Ramos (cell line): ENCODE data around the gene DOCK4.
"Not testable (repeated sequence)": the region's sequence is repeated elsewhere in the genome, so short reads cannot be mapped to it uniquely, and the experiment has no call there.

Experiments used
- in situ Hi-C: fragments of 300-500 bp; cut with MboI; formaldehyde crosslinking; loops from one replicate; pipeline ENCODE4 v1.14.3; 2022; ENCODE audit warnings: low sequenced_read_pairs; ENCODE audit not compliant: unreplicated experiment

The DOCK4 gene

DNA sequence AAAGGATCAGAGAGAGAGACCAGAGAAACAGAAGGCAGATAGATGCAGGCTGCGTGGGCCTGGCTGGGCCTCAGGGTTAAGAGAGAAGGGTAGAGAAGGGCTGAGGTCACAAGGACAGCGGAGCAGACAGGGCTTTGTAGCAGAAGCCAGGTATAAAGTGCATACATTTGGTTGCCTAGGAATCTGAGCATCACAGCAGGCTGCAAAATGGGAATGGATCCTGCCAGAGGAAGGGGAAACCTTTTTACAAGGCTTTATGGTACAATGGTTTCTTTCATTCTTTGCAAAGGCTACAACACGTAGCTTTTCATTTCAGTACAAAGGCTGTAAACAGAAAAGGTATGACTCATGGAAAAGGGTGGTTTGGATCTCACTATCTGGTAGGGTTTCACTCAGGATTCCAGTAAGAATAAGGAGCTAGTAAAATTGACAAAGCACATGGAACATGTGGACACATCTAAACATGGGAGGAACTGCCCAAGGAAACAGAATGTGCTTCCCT, 275.1 kb downstream of the DOCK4 start:
- in situ Hi-C loops, result no loop called here

DNA sequence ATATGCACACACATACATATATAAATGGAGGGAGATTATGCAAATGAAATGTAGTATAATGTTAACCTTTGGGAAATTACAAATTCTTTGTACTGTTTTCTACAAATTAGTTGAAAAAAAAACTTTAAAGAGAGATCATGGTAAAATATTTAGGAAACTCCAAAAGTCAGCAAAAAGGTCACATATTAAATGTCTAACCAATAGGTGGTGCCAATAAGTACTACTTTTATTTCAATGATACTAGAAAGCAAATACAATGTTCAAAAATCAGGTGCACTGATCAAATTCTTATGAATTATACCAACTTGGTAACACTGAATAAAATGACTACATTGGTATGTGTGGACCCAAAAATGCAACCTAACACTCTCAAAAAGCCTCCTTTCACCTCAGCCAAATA, 276.9 kb downstream of the DOCK4 start:
- in situ Hi-C loops, result no loop called here

DNA sequence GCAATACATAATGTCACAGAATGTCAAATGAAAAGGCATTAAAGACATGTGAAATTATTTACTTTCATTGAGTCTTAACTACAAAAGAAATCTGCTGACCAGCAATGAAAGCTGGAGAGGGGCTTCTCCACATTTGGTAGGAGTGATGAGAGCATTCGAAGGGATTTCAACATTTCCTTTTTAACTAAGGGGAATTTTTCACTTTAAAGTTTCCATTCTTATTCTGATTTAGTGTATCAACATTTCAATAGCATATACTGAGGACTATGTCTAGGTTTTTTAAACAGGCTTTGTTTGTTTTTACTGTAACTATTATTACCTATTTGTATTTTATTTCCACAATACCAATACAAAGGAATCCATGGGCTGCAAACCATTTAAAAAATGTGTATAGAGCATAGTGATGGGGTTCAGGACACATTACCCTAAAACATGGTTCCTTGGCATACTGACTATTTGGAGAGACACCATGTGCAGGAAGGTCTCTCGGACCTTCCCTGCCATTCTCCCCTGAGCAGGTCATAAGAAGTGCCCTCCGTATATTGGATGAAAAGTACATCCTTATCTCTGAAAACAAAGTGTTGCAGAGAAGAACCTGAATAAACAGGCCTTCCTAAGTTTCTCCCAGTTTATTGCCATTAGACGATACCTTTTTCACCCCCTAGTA, 278.7 kb downstream of the DOCK4 start:
- in situ Hi-C loops, result no loop called here

DNA sequence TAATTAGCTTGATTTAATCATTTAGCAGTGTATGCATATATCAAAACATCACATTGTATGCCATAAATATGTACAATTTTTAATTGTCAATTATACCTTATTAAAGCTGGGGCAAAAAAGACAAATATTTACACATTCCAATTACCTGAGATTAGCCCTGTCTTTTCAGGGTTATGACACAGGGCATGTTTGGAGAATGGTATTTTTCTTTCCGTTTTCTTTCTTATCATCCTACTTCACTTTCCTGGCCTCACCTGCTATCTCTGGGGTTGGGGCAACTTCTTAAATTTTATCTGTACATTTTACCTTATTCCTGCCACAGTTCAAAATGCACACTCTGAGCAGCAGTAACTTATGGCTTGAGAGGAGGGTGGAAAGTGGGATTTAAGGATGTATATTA, 285.9 kb downstream of the DOCK4 start:
- in situ Hi-C loops, result no loop called here

DNA sequence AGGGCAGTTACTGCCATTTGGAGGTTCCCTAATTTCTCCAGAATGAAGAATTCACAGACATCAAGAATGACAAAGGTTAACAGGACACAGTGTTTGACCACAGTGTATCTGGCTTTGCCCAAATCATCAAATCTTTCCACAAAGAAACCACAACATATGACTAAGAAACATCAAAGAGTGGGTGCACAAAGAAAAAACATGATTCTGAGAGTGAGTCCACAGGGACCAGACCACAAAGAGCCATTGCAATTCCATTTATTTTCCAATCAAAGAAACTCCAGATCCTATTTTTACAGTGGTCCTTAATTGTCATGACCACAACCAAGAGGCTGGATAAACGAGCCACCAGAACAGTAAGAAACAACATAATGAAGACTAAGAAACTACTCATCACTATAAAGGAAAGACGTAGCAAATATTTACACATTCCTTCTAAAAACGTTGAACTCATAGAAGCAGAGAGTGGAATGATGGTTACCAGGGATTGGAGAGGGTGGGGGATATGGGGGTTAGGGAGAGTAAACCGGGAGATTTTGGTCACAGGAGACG, 286.5 kb downstream of the DOCK4 start:
- in situ Hi-C loops, result no loop called here

DNA sequence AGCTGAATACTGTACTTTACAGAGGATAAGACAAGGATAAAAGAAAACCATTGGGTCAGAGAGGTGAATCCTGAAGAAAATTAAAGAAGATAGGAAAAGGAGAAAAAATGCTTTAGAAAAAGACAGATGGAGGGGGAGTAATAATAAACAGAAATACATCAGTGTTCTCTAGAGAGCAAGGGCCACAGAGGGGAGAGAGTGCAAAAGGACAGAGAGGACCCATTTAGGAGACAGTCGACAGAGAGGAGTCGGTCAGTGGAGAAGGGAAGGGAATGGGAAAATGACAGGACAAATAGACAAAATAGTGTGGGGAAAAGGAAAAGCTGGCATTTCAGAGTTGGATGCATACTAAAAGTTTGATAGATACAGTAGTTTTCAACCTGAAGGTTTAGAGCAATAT, 287.0 kb downstream of the DOCK4 start:
- in situ Hi-C loops, result no loop called here

DNA sequence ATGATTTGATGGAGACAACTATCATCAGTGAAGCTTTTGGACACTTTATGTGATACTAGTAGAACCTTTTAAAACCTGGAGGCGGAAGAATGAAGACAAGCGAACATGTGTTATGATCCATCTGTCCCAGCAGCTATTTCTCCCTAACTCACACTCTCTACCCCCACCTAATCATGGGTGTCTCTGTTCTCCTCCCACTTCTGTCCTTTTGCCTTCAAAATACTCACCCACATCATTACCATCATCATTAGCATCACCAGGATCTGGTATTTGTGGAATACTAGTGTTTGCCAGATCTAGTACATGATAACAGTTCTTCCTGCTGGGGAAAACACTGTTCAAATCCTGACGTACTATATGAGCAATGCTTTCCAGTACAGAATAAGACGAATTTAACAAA, 287.7 kb downstream of the DOCK4 start:
- in situ Hi-C loops, result no loop called here

DNA sequence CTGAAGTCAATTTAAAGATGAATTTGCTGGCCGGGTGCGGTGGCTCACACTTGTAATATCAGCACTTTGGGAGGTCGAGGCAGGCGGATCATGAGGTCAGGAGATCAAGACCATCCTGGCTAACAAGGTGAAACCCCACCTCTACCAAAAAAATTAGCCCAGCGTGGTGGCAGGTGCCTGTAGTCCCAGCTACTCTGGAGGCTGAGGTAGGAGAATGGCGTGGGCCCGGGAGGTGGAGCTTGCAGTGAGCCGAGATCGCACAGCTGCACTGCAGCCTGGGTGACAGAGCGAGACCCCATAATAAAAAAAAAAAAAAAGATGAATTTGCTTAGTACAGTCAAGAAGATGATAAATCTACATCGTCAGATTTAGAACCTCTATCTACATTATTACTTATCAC, 288.8 kb downstream of the DOCK4 start:
- in situ Hi-C loops, result not testable (repeated sequence)

DNA sequence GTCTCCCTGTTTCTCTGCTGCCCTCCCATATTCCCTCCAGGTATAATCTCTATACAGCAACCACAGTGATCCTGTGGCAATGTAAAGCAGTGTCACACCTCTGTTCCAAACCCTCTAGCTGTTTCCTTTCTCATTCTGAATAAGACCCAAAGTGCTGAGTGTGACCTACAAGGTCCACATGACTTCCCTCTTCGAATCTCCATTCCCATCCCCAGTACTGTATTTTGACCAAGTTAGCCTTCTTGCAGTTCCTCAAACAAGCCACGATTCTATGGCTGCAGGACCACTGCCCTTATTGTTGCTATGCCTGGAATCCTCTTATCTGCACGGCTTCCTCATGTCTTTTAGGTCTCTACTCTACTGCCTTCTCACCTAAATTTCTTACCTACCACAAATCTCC, 291.9 kb downstream of the DOCK4 start:
- in situ Hi-C loops, result no loop called here

DNA sequence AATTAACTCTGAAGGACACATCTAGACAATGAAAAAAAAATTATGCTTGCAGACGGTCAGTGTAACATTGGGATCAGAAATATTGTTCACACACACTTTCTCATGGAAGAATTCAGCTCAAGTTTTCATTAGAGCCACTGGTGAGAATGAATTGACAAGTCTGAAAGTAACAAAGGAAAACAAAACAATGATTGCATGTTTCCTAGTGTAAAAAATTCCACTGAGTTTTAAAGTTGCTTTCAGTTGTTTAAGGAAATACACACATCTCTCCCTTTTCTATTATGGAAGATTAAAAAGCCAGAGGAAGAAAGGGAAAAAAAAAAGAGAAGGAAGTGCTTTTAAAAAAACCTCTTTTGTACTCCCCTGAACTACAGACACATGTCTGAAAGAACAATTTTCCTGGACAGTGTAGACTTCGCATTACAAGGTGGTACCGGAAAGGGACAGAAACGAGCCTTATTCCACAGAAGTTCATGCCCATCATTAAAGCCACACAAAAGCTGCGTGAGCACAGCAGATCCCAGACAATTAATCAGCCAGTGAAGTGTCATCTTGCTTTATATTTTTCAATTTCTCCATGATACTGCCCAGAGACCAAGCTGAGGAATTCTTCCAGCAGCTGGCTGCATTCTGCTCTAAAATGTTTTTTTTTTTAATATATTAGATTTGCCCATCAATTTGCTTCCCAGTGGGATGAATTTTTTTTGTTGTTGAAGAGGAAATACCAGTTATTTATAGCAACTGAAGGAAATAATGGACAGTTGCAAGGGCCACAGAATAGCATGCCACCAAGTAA, 294.8 kb downstream of the DOCK4 start:
- in situ Hi-C loops, result no loop called here

DNA sequence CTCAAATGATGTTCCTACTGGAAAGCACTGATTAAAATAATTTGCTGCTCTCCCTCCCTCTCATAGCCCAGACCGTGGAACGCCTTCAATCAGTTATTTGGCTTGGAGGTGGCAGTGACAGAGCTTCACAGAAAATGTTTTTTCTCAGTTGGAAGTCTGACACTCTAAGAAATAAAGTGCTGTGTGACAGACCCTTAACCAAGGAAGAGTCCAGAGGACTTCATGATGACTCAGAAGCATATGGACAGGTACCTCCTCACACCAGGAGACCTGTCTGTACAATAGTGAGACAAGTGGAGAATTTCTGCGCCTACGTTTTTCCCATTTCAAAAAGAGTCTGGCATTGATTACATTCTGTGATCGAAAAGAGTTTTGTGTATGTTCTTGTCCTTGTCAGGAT, 295.5 kb downstream of the DOCK4 start:
- in situ Hi-C loops, result no loop called here

DNA sequence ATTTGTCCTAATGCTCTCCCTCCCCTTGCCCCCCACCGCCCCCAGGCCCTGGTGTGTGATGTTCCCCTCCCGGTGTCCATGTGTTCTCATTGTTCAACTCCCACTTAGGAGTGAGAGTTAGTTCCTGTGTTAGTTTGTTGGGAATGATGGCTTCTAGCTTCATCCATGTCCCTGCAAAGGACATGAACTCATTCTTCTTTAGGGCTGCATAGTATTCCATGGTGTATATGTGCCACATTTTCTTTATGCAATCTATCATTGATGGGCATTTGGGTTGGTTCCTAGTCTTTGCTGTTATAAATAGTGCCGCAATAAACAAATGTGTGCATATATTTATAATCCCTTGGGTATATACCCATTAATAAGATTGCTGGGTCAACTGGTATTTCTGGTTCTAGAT, 297.5 kb downstream of the DOCK4 start:
- in situ Hi-C loops, result not testable (repeated sequence)

DNA sequence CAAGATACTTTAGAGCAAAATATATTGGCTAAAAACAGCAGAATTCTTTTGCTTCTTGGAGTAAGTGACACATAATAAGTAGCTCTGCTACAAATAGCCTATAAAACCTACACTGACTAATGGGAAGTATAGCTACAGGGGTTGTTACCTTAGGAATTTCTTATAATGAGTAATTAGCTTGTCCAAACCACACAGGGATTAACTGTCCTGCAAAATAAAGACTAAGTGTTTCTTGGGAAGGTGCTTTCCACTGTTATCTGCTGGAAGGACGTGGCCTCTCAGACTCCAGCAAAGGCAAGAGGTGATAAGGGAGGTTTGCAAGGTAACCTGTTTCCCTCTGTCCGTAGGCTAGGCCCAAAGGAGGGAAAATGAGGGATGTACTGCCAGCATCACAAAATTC, 302.4 kb downstream of the DOCK4 start:
- in situ Hi-C loops, result no loop called here

DNA sequence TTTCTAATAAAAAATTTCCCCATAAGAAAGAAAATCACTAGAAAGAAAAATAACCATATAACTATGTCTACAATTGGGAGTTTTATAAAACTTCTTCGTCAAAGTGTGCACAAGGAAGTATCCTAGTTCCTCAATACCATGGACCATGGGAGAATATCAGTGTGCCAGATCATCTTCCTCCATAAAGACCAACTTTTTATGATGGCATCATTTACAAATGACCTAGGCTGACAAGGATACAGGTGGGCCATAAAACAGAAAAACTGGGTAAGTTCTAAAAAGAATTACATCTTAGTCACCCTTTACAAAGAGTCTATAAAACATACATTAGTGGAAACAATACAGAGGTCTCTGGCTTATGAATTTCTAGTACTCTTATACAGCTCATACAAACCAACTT, 303.2 kb downstream of the DOCK4 start:
- in situ Hi-C loops, result no loop called here

DNA sequence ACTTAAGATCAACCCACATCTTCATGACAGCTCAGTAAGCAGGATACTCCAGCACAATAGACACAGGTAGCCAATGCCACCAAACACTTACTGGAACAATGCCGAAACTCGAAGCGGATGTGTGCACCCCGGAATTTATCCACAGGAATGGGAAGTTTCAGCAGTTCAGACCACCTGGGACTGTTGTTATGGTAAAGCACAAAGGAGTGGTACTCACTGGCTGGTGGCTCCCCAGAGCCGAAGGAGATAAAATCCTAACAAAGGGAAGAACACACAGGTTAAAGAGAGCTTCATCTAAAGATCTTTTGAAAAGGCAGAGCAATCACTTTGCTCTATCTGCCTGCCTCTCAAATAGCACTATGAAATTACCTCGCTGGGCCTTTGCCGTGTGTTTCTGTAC, 305.9 kb downstream of the DOCK4 start:
- in situ Hi-C loops, result no loop called here

DNA sequence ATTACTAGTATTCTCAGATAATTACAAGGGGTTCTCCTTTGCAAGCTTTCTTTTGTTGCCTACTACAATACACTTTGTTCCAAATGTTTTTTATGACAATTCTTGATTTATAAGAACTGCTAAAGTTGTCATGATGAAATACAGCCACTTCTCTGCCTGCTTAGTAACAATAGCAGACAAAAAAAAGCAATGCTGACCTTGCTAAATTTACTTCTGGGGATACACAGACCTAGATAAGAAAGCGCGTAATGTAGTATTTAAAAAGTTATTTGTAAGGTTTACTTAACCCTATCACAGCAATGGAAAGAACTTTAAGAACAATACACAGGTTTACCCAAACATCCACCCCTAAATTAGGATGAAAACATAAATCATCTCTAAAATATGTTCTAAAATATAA, 311.1 kb downstream of the DOCK4 start:
- in situ Hi-C loops, result no loop called here

DNA sequence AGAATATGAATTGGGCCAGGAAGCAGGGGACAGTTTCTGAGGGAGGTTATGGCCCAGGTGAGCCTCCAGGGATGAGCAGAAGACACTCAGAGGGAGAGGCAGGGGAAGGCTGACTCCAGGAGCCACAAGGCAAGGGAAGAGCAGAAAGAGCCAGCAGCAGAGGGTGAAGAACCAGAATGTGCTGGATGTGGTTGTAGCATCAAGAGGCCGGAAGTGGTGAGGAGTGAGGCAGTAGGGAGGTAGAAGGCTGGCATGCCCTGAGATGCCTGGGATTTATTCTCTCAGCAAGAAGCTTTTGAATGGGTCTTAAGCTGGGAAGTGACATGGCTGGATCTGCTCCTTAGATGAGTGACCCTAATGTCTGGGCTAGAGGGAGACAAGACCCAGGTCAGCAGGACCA, 311.7 kb downstream of the DOCK4 start:
- in situ Hi-C loops, result no loop called here

DNA sequence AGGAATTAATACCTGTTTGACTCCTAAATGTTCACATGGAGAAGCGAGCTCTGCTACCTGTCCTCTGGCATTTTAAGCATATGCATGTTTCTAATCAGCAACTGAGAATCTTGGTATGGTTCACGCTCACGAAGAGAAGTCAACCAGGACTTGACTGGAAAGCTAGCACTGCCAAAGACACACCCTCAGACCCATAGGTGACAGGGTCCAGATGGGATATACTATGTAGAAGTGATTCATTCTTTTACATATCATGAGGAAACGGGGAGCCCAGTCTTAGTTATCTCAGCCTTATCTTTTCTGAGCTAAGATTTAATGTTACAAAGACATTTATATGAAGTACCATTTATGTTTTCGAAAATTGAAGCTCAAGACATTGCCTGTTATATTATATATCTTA, 313.0 kb downstream of the DOCK4 start:
- in situ Hi-C loops, result no loop called here

DNA sequence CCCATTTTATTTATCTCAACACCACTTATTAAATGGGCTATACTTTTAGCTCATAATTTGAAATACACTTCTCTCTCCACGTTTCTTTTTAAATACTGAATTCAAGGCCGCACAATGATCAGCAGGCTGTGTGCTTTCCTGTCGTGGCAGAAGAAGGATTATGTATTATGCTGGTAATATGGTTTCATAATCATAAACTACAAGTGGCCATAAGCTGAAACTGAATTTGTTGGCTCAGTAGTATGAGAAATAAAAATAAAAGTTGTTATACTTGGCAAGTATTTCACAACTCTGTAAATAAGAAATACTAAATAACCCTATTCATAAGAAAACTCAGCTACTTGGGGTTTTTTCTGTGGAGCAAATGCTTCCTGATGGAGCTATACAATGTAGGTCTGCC, 313.6 kb downstream of the DOCK4 start:
- in situ Hi-C loops, result no loop called here

DNA sequence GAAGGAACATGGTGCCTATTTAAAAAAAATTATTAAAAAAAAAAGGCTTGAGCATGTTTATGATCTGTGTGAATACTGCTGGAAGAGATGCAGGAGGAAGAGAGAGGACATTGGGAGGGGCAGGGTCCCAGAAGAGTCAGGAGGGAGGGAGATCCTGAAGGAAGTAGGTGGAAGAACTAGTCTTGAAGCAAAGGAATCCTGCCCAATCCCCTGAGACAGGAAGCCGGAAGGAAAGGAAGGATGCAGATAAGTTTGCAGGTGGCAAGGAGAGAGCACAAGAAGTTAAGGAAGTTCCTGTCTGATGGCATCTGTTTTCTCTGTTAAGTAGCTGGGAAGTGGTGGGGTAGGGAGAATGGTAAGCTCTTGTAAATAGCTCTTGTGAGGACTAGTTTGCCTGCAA, 318.5 kb downstream of the DOCK4 start:
- in situ Hi-C loops, result no loop called here

DNA sequence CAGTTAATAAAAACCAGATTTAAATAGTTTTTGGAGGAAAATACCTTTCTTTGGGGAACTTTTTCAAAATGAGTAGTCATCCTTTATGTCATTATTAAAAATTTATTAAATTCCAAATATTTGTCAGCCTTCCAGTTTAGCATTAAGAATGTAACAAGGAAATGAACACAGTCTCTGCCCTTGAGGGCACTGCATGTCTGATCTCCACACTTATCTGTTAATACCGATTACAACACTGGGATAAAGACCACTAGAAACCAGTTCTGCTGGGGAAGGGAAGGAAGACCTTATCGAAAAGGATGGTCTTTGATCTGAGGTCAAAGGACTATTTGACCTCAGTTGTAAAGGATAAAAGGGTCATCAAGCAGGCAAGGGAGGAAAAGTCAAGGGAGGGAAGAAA, 320.0 kb downstream of the DOCK4 start:
- in situ Hi-C loops, result no loop called here

DNA sequence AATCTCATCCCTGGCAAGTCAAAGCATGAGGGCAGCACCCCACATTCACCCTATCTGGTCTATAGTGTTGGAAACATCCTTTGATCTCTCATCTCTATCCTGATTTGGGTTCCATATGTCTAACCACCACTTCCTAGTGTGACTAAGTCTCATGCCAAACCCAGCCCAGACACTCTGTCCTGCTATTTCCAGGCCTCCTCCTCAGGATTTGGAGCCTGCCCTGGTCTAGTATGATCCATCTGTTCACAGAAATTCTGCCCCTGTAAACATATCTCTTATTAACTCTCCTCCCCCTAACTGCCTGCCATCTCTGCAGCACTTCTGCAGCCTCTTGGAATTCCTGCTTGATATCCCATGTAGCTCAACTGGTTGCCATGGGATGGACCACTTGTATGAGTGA, 323.0 kb downstream of the DOCK4 start:
- in situ Hi-C loops, result no loop called here
